Psoas muscle (tissue), 8 donors: ENCODE measurements around the gene AKR1C1. TPM values are rescaled to one million over a fixed set of nuclear protein-coding genes. Genes with fewer than 3 reads are reported as not detected.
A peak's percentile ranks its signal among the peaks of the same experiment; 100 is the strongest.
"Not testable (repeated sequence)": the region's sequence is repeated elsewhere in the genome, so short reads cannot be mapped to it uniquely, and the experiment has no call there.

Experiments used
- ATAC-seq, 4 donors: fragments of 200-7000 bp; cut with Tn5 transposase; one replicate each; pipeline ENCODE4 v1.9.1; 2020; ENCODE audit warnings: moderate library complexity in 3 of 4, mild to moderate bottlenecking in 2 of 4
- DNase-seq, 2 donors: peaks; one replicate each; pipeline ENCODE4 v3.0.0-alpha.2; 2020
- H3K27ac ChIP-seq: fragments of 200-600 bp; one replicate; pipeline ENCODE4 v1.8.0; 2022
- H3K27me3 ChIP-seq, 3 donors: fragments of 200-600 bp in 1 of 3; one replicate each; pipeline versions ENCODE4 v1.6.1 to v1.8.0; 2013 to 2022; ENCODE audit warnings: low read length in 2 of 3, mild to moderate bottlenecking in 2 of 3, moderate library complexity in 1 of 3; ENCODE audit not compliant: insufficient read depth in 3 of 3
- H3K36me3 ChIP-seq, 2 donors: fragments of 200-600 bp in 1 of 2; one replicate each; pipeline versions ENCODE4 v1.6.1 to v1.8.0; 2013 to 2022; ENCODE audit warnings: low read depth in 1 of 2, mild to moderate bottlenecking in 1 of 2, moderate library complexity in 1 of 2; ENCODE audit not compliant: insufficient read depth in 1 of 2
- H3K4me1 ChIP-seq: fragments of 200-600 bp; one replicate; pipeline ENCODE4 v1.8.0; 2022
- H3K4me3 ChIP-seq: fragments of 200-600 bp; one replicate; pipeline ENCODE4 v1.8.0; 2022; ENCODE audit warnings: mild to moderate bottlenecking
- H3K9me3 ChIP-seq: fragments of 200-600 bp; one replicate; pipeline ENCODE4 v1.8.0; 2022
- CTCF ChIP-seq: fragments of 200-600 bp; IDR thresholded peaks from one replicate; pipeline ENCODE4 v1.8.0; 2022; ENCODE audit warnings: antibody characterized with exemption
- WGBS, 3 donors: extraction: QIAGEN DNeasy Blood & Tissue Kit; methylation state at CpG; one replicate each; pipeline versions ENCODE4 v1.1.6 to v1.1.7; 2013; 5-methylcytosine and 5-hydroxymethylcytosine counted together
- intact Hi-C, 2 donors: fragments of 100-400 bp; cut with DNase I; formaldehyde crosslinking; loops; one replicate each; pipeline versions ENCODE4 v1.11.0 to v1.14.2; 2022
- polyA plus RNA-seq, 3 donors: library from polyadenylated mRNA; stranded (reverse); fragments of 200-250 nt; gene quantifications; one replicate each; pipeline ENCODE4 v1.2.3, GENCODE V29; 2013
- total RNA-seq, 4 donors: library from RNA; stranded (reverse); fragmentation: NEBNext Ultra II Directional in 2 of 4; extraction: Animal tissue kit (Norgen Biotek cat#: 25700) in 2 of 4; gene quantifications; one replicate each; pipeline versions ENCODE4 v1.2.1 to v1.2.4, GENCODE V29; 2021 to 2023
- donor health status: healthy with polysubstance abuse.
- donor health status: DM: no; HTN: no; CAD: no; lungs with moderate emphysema.
- donor health status: Bipolar disorder and iron deficiency.
- donor health status: healthy.
- donor health status: DM: yes; HTN: yes; CAD: no.
- donor health status: DM: no; HTN: no; CAD: no.
- donor health status: DM: no; HTN: no; CAD: no.
- donor health status: DM: yes; HTN: yes; CAD: no.

AKR1C1 gene
- total and polyA plus RNA-seq, 7 donors: 36.5 to 1,974 (median 212) TPM

GRCh38 chr10:5011392-5011791 is 48.2 kb downstream of the AKR1C1 start:
- ATAC-seq, H3K36me3 ChIP-seq, H3K4me1 ChIP-seq, DNase-seq, H3K4me3 ChIP-seq, H3K27ac ChIP-seq, H3K9me3 ChIP-seq, H3K27me3 ChIP-seq: not testable (repeated sequence)
- WGBS, 3 donors: 94 to 99% (median 96%) methylated on average over 2 of the region's 2 CpGs
- intact Hi-C loops: loop anchor here in 1 of 2 donors (10.0 kb wide), 1 partner anchor 83 kb away; the partner anchor contains the start of gene AKR1C3

- DNase-seq: no peak
- Histone ChIP-seq H3K4me3 (no peak overlapping the region), H3K9me3 (no peaks in the 10 kb centered on the region), H3K27me3 (no peaks in the 10 kb centered on the region), H3K4me1 (peaks cover 11% of the 10 kb centered on the region), H3K36me3 (no peaks in the 10 kb centered on the region), H3K27ac (no peak overlapping the region)
- ATAC-seq: no peak
- WGBS, 3 donors: 51 to 60% (median 52%) methylated on average over 2 of the region's 2 CpGs
- intact Hi-C loops: loop anchor here in 1 of 2 donors (10.0 kb wide), 1 partner anchor 82 kb away; the partner anchor contains the start of gene AKR1C3
- no peak for TF ChIP-seq CTCF
Measured at GRCh38 chr10:5012595-5012994, 49.4 kb downstream of the AKR1C1 start.

- Histone ChIP-seq H3K4me3 (no peak overlapping the region), H3K27ac (no peak overlapping the region), H3K27me3 (no peaks in the 10 kb centered on the region), H3K4me1 (peaks cover 19% of the 10 kb centered on the region), H3K36me3 (no peaks in the 10 kb centered on the region), H3K9me3 (no peaks in the 10 kb centered on the region)
- no peak for ATAC-seq
- intact Hi-C loops: loop anchor here in 1 of 2 donors (10.0 kb wide), 1 partner anchor 81 kb away; the partner anchor contains the start of gene AKR1C3
- TF ChIP-seq CTCF: no peak
- no peak for DNase-seq
- 66 to 78% (median 77%) methylated on average over 1 of the region's 1 CpG for WGBS, 3 donors
Measured at GRCh38 chr10:5013385-5013784, 50.2 kb downstream of the AKR1C1 start.

GRCh38 chr10:5014200-5014910 is 51.1 kb downstream of the AKR1C1 start:
- ATAC-seq, H3K27me3 ChIP-seq, H3K4me3 ChIP-seq, H3K27ac ChIP-seq, H3K9me3 ChIP-seq, DNase-seq, H3K36me3 ChIP-seq: not testable (repeated sequence)
- intact Hi-C loops: loop anchor here in 1 of 2 donors (10.0 kb wide), 1 partner anchor 80 kb away; the partner anchor contains the start of gene AKR1C3
- 45 to 49% (median 49%) methylated on average over 4 of the region's 4 CpGs for WGBS, 3 donors
- peaks cover 28% of the 10 kb centered on the region for H3K4me1 ChIP-seq

- H3K27me3 ChIP-seq: no peaks in the 10 kb centered on the region
- H3K36me3 ChIP-seq: no peaks in the 10 kb centered on the region
- peak; percentile 35 for TF ChIP-seq CTCF
- H3K4me1 ChIP-seq: peaks cover 32% of the 10 kb centered on the region
- 65 to 74% (median 66%) methylated on average over 1 of the region's 1 CpG for WGBS, 3 donors
- H3K9me3 ChIP-seq: no peaks in the 10 kb centered on the region
- ATAC-seq: peak in 3 of 4 donors; percentile 52 to 57 (median 52)
- intact Hi-C loops: loop anchor here (5.0 to 10.0 kb wide), 2 partner anchors 80 to 267 kb away; partner anchors contain the start of gene AKR1C3 (in 1 of the 2)
- H3K4me3 ChIP-seq: peak overlapping the region; percentile 50
- H3K27ac ChIP-seq: no peak overlapping the region
- no peak for DNase-seq
Measured at GRCh38 chr10:5014936-5015335, 51.7 kb downstream of the AKR1C1 start.
